Measurements from ENCODE around the gene BORCS6.

The BORCS6 gene

DNA sequence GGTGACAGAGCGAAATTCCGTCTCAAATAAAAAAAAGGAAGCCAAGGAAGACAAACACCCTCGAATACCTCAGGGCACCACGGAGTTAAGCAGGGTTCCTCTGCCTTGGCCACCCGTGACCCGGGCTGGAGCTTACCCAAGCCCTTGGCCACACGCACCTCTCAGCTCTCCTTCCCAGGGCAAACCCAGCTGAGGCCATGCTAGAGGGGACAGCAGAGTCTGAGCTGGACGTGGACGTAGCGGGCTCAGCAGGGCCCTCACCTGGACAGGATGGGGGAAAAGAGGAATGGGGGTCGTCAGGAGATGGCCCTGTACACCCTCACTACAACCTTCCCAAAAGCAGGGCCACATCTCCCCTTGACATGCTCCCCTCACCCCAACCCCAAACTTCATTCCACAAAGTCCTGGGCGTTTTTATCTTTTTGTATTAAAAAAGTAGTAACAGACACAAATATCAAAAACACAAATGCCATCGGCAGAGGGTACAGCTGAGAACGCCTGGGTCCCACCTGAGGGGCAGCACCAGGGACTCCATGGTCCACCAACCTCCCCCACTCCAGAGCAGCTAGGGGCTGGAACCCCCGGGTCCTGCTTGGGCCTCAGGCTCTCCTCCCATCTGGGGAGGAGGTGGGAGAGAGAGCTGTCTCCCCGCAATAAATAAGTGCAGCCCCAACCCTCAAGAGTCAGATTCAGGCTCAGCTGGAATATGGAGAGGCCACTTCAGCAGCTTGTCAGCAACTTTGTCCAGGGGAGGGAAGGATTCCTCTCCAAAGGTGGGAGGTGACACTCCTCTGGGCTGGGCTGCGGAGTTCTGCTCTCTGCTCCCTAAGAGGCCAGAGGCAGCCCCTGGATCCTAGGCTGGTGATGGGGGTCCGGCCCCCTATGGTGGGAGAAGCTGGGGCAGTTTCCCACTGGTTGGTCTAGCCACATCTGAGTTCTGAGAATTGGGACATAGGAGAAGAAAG is 49.6 kb downstream of the BORCS6 start:
- no peaks in the 10 kb centered on the region for H3K9me3 Mint-ChIP-seq
- peaks cover 0 to 7% of the 10 kb centered on the region in 2 donors for H3K4me1 Mint-ChIP-seq
- no peak overlapping the region for H3K27ac Mint-ChIP-seq
- H3K4me3 Mint-ChIP-seq: no peak overlapping the region
- ATAC-seq (replicated peaks): no peak
- peaks cover 31 to 48% of the 10 kb centered on the region in 2 donors for H3K36me3 Mint-ChIP-seq
- no peak for DNase-seq
- no peaks in the 10 kb centered on the region for H3K27me3 Mint-ChIP-seq

GRCh38 chr17:8138672-8139371 is 51.2 kb downstream of the BORCS6 start:
- ATAC-seq (replicated peaks): peak; percentile 94 to 97
- H3K4me3 Mint-ChIP-seq: no peak overlapping the region
- H3K9me3 Mint-ChIP-seq: no peaks in the 10 kb centered on the region
- no peak overlapping the region for H3K27ac Mint-ChIP-seq
- peaks cover 0 to 7% of the 10 kb centered on the region in 2 donors for H3K4me1 Mint-ChIP-seq
- peak; percentile 96 for DNase-seq
- H3K27me3 Mint-ChIP-seq: no peaks in the 10 kb centered on the region
- H3K36me3 Mint-ChIP-seq: peaks cover 29 to 35% of the 10 kb centered on the region in 2 donors

GRCh38 chr17:8138374-8138671 is 51.7 kb downstream of the BORCS6 start:
- H3K4me3 Mint-ChIP-seq: no peak overlapping the region
- H3K9me3 Mint-ChIP-seq: no peaks in the 10 kb centered on the region
- peak; percentile 60 to 63 for ATAC-seq (replicated peaks)
- no peak overlapping the region for H3K27ac Mint-ChIP-seq
- peaks cover 24 to 30% of the 10 kb centered on the region in 2 donors for H3K36me3 Mint-ChIP-seq
- H3K4me1 Mint-ChIP-seq: peaks cover 0 to 7% of the 10 kb centered on the region in 2 donors
- no peaks in the 10 kb centered on the region for H3K27me3 Mint-ChIP-seq
- no peak for DNase-seq

Measured in stimulated activated naive B cell treated with anti-CD40 and anti-IgM and Interleukin-4, amounts not matched to agents 10 μg/mL and 1 μg/mL and 100 μg/mL, for 72 hours (primary cell).